Neutrophil (primary cell): ENCODE data around the gene THSD7B.
"Not testable (repeated sequence)": the region's sequence is repeated elsewhere in the genome, so short reads cannot be mapped to it uniquely, and the experiment has no call there.

Source experiments
- H3K27ac ChIP-seq: fragments of 200-600 bp; sonication (generic); 2 replicates; pipeline ENCODE4 v1.5.1; 2016; ENCODE audit warnings: mild to moderate bottlenecking, moderate library complexity
- H3K27me3 ChIP-seq: fragments of 200-600 bp; sonication (generic); 2 replicates; pipeline ENCODE4 v1.6.0; 2016; ENCODE audit warnings: mild to moderate bottlenecking
- H3K36me3 ChIP-seq: fragments of 200-600 bp; sonication (generic); 2 replicates; pipeline ENCODE4 v1.5.1; 2017
- H3K4me1 ChIP-seq, 2 experiments: fragments of 200-600 bp in 1 of 2; sonication (generic) in 1 of 2; 1 replicate in 1 of 2; 2 replicates in 1 of 2; pipeline versions ENCODE4 v1.5.1 to v1.6.1; 2013 to 2016; ENCODE audit warnings: low read depth in 1 of 2, low read length in 1 of 2, mild to moderate bottlenecking in 1 of 2, moderate library complexity in 1 of 2; ENCODE audit not compliant: control insufficient read depth in 1 of 2, insufficient read depth in 1 of 2
- H3K4me3 ChIP-seq, 2 experiments: fragments of 200-600 bp in 1 of 2; sonication (generic) in 1 of 2; 1 replicate in 1 of 2; 2 replicates in 1 of 2; pipeline ENCODE4 v1.5.1; 2013 to 2016; ENCODE audit warnings: low read depth in 1 of 2, low read length in 1 of 2, mild to moderate bottlenecking in 1 of 2, moderate library complexity in 1 of 2
- H3K9me3 ChIP-seq: fragments of 200-600 bp; sonication (generic); 2 replicates; pipeline ENCODE4 v1.5.1; 2016
- TF ChIP-seq, protein P1 (sequence below): fragments of 200-600 bp; sonication (generic); IDR thresholded peaks from 2 replicates; pipeline ENCODE4 v1.5.1; 2016; ENCODE audit warnings: antibody characterized with exemption

Gene THSD7B

DNA sequence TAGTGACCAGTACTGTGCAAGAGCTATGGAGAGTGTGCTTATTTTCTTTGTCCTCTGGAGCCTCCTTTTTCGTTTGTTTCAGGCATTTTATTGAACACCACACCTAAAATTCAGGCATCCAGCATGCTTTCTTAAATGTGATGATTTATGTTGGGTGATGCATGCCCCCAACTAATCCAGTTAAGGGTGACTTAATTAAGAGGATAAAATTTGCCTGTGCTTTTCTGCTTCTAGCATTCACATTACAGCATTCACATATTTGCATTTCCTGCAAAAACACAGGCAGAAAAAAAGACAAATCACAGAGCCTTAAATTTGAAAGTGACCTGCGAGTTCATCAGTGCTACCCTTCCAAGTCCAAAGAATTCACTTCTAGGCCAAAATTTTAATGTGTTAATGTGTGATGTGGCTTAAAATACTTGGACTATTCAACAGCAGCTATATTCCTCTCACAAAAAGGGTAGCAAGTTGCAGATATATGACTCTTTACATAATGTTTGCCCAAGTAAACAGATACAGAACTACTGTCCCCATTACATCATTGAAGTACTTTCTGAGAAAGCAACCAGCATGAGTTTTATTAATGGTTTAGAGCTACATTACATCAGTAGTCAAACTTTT, 286.5 kb downstream of the THSD7B start:
- no peaks in the 10 kb centered on the region for H3K4me1 ChIP-seq
- no peak overlapping the region for H3K27ac ChIP-seq
- TF ChIP-seq, protein P1, sequence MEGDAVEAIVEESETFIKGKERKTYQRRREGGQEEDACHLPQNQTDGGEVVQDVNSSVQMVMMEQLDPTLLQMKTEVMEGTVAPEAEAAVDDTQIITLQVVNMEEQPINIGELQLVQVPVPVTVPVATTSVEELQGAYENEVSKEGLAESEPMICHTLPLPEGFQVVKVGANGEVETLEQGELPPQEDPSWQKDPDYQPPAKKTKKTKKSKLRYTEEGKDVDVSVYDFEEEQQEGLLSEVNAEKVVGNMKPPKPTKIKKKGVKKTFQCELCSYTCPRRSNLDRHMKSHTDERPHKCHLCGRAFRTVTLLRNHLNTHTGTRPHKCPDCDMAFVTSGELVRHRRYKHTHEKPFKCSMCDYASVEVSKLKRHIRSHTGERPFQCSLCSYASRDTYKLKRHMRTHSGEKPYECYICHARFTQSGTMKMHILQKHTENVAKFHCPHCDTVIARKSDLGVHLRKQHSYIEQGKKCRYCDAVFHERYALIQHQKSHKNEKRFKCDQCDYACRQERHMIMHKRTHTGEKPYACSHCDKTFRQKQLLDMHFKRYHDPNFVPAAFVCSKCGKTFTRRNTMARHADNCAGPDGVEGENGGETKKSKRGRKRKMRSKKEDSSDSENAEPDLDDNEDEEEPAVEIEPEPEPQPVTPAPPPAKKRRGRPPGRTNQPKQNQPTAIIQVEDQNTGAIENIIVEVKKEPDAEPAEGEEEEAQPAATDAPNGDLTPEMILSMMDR, result no peak
- no peaks in the 10 kb centered on the region for H3K9me3 ChIP-seq
- H3K4me3 ChIP-seq, result no peak overlapping the region
- H3K36me3 ChIP-seq, result no peaks in the 10 kb centered on the region
- H3K27me3 ChIP-seq, result no peaks in the 10 kb centered on the region

DNA sequence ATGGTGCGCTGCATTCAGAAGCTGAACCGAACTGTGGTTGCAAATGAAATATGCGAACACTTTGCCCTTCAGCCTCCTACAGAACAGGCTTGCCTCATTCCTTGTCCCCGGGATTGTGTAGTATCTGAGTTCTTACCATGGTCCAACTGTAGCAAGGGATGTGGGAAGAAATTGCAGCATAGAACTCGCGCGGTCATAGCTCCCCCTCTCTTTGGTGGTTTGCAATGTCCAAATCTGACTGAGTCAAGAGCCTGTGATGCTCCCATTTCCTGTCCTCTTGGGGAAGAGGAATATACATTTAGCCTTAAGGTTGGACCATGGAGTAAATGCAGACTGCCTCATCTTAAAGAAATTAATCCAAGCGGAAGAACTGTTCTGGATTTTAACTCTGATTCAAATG, 291.4 kb downstream of the THSD7B start:
- H3K9me3 ChIP-seq, result no peaks in the 10 kb centered on the region
- no peak overlapping the region for H3K4me3 ChIP-seq
- H3K27me3 ChIP-seq, result no peaks in the 10 kb centered on the region
- H3K36me3 ChIP-seq, result no peaks in the 10 kb centered on the region
- no peak overlapping the region for H3K27ac ChIP-seq
- no peaks in the 10 kb centered on the region for H3K4me1 ChIP-seq
- TF ChIP-seq, protein P1, result no peak

DNA sequence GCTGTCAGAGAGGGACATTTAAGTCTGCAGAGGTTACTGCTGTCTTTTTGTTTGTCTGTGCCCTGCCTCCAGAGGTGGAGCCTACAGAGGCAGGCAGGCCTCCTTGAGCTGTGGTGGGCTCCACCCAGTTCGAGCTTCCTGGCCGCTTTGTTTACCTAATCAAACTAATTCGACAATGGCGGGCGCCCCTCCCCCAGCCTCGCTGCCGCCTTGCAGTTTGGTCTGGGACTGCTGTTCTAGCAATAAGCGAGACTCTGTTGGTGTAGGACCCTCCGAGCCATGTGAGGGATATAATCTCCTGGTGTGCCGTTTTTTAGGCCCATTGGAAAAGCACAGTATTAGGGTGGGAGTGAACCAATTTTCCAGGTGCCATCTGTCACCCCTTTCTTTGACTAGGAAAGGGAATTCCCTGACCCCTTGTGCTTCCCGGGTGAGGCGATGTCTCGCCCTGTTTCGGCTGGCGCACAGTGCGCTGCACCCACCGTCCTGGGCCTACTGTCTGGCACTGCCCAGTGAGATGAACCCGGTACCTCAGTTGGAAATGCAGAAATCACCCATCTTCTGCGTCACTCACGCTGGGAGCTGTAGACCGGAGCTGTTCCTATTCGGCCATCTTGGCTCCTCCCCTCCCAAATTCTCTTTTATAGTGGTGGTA, 310.9 kb downstream of the THSD7B start:
- H3K4me1 ChIP-seq, H3K9me3 ChIP-seq, H3K4me3 ChIP-seq, H3K36me3 ChIP-seq, H3K27me3 ChIP-seq, H3K27ac ChIP-seq: not testable (repeated sequence)

DNA sequence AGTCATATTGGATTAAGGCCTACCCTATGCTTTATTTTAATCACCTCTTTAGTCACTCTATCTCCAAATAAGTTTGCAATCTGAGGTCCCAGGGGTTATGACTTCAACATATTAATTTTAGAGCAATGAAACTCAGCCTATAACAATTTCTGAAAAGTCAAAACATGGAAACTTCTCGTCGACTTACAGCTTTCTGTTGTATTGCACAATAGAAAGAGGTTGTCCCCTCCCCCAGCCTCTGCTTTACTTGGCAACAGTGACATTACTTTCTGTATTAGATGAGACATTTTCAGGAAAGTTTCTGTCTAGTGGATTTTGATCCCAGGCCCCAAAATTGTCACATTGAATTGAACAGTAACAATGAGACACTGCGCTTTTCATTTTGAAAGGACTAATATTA, 326.4 kb downstream of the THSD7B start:
- no peak overlapping the region for H3K4me3 ChIP-seq
- TF ChIP-seq, protein P1, result no peak
- H3K27ac ChIP-seq, result no peak overlapping the region
- no peaks in the 10 kb centered on the region for H3K4me1 ChIP-seq
- H3K9me3 ChIP-seq, result no peaks in the 10 kb centered on the region
- H3K27me3 ChIP-seq, result no peaks in the 10 kb centered on the region
- no peaks in the 10 kb centered on the region for H3K36me3 ChIP-seq

DNA sequence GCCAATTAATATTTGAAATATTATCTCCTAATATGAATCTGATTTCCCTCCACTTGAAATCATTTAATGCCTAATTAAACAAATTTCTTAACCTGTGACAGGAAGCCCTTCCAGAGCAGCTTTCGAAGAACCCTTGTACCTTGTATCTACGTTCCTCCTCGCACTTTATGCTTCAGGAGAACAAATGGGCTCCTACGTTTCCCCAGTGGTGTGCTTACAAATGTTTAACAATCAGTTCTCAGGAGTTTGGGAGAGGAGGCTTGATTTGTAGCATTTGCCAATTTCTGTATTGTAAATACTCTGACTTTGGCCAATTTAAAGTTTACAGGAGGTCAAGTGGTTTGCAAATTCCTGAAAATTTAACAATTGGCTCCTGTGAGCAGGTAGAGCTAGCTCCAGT, 327.8 kb downstream of the THSD7B start:
- H3K27me3 ChIP-seq, result no peaks in the 10 kb centered on the region
- no peak overlapping the region for H3K4me3 ChIP-seq
- no peak overlapping the region for H3K27ac ChIP-seq
- no peaks in the 10 kb centered on the region for H3K4me1 ChIP-seq
- TF ChIP-seq, protein P1, result no peak
- no peaks in the 10 kb centered on the region for H3K36me3 ChIP-seq
- H3K9me3 ChIP-seq, result no peaks in the 10 kb centered on the region

DNA sequence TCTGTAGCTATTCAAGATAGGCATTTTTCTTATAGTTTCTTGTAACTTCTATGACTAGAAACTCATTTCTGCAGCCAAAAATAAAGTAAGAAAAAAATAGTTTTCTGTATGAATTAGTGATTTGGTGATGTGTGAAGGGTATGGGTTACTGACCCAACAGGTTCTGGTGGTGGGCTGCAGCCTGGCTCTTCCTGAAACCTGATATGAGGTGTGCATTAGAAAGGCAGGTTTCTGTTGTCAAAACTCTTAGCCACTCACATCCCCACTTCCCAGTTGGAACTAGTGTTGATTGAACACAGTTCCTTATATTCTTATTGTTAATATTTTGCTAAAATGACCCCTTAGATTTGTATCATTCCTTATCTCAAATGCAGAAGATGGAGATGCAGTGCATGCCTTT, 330.8 kb downstream of the THSD7B start:
- no peaks in the 10 kb centered on the region for H3K27me3 ChIP-seq
- no peak overlapping the region for H3K4me3 ChIP-seq

More for the DNA sequence above, 330.8 kb downstream of the THSD7B start:
- Histone ChIP-seq H3K36me3 (no peaks in the 10 kb centered on the region), H3K9me3 (no peaks in the 10 kb centered on the region), H3K4me1 (no peaks in the 10 kb centered on the region), H3K27ac (no peak overlapping the region)
- TF ChIP-seq, protein P1, result no peak
